D341Med (cell line): ENCODE results near the gene PPP1R1A.

Experiments used
- DNase-seq: peaks from one replicate; pipeline ENCODE4 v3.0.0; 2012; ENCODE audit warnings: low spot score

The PPP1R1A gene

DNA sequence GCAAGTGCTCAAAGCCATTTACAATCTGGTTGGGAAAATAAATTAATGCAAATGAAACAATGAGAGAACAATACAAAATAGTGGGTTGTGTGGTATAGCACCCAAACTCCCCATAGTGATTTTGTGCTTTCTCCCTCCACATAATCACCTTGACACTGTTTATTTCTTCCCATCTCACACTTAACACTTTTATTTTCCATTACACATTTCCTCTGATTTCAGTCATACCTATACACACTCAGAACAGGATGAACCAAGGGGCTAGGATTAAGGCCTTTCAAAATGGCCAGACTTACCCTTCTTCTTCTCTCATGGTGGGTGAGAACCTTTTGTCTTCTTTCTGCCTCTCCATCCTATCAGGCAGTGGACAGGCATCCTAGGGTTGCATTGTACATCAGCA, 53.0 kb downstream of the PPP1R1A start:
- DNase-seq = no peak

DNA sequence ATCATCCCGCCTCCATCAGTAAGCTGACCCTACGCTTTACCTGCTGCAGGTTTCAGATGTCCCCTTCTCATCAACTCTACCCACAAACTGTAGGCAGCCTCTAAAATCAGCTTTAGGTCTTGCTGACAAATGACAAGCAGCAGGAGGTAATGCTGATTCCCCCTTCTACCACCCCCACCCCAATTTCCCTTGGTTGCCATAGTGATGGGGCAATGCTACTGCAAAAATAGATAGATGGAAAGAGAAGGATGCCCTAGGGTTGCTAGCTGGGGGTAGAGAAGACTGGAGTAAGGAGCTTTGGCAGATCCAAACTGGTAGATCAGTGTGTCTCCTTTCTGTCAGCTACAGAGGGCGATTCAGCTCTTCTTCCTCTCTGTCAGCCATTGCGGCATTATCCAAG, 58.9 kb downstream of the PPP1R1A start:
- no peak for DNase-seq
